ENCODE results near the gene RADIL.

RADIL gene

DNA sequence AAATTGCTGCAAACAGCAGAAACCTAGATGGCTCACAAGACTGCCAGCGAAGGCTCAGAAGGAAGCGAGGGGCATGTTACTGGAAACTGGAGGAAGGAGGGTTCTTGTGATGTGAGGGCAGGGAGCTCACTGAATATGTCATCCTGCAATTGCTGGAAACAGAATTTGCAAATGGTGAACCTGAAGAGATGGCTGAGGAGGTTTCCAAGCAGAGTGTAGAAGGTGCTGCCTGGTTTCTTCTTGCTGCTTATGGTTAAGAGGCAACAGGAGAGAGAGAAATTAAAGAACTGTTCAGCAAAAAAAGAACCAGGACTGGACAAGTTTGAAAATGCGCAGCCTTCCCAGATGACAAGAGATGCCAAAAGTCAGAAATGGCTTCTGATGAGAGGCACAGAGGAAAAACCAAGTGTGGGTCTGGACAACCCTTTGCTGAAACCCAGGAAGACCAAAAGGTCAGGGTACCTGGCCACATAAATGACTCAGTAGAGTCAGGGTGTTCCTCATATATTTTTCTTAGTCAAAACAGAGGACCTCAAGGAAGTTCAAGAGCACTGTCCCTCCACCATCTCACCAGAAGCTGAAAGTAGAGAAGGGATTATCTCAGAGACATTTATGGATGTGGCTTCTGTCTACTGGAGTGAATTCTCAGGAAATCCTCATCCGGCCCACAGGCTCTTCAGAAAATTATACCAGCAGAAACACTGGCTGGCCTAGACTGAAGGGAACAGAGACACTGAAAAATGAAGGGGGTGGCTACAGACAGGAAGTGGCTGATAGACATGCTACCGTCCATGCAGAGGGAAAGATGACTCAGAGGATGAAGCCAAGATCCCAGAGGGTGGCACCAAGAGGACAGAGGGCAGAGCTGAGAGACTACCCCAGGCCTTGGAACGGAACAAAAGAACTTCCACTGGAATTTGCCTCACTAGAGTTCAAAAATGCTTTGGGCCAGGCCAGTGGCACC lies 31.8 kb downstream of the RADIL start:
- no peak for DNase-seq (ENCODE audit: low spot score)

DNA sequence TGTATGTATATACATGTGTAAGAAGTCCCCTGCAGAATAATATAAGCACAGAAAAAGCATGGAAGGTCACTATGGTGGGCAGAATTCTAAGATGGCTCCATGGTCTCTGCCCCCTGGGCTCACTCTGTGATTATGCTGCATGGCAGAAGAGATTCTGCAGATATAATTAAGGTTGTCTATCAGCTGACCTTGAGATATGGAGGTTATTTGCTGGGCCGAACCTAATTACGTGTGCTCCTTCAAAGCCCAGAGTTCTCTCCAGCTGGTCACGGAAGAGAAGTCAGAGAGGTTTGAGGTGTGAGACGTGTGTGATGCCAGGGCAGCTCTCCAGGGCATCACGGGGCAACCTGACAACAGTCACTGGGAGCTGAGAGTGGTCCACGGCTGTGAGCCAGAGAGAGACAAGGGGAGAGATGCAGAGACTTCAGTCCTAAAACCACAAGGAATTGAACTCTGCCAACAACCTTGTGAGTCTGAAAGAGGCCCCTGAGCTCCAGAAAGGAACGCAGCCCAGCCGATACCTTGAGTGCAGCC lies 33.2 kb downstream of the RADIL start:
- DNase-seq (ENCODE audit: low spot score) = no peak

DNA sequence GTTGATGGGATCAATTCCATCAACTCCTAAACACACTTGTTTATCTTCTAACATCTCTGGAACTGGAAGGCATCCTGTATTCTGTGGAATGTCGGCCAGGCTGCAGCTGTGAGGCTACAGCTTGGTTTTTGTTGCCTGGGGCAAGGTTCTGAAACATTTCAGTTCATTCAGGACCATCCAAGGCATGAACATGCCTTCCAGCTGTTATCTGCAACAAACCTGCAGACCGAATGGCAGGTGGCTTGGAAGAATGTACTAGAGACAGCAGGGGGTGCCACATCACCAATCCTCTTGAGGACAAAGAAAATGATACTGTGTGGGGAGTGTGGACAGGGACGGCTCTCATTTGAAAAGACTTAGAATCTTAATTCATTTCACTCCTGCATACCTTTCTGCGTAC lies 34.1 kb downstream of the RADIL start:
- DNase-seq (ENCODE audit: low spot score) = no peak

DNA sequence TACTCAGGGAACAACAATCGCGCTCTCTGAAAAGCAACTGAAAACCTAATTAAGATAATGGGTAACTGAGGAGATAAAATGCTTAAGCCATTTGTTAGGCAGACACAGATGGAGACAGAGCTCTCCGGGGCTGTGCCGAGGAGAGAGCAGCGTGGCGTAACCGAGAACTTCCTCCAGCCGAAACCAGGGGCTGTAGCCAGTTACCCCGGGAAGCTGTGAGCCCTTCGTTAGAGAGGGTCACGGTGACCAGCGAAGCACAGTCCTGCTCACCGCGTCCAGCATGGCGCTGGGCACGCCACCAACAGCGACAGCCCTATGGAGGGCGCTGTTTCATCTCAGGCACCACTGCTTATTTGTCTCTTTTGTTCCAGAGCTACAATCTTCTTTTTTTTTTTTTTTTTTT lies 37.8 kb downstream of the RADIL start:
- no peak for DNase-seq (ENCODE audit: low spot score)

DNA sequence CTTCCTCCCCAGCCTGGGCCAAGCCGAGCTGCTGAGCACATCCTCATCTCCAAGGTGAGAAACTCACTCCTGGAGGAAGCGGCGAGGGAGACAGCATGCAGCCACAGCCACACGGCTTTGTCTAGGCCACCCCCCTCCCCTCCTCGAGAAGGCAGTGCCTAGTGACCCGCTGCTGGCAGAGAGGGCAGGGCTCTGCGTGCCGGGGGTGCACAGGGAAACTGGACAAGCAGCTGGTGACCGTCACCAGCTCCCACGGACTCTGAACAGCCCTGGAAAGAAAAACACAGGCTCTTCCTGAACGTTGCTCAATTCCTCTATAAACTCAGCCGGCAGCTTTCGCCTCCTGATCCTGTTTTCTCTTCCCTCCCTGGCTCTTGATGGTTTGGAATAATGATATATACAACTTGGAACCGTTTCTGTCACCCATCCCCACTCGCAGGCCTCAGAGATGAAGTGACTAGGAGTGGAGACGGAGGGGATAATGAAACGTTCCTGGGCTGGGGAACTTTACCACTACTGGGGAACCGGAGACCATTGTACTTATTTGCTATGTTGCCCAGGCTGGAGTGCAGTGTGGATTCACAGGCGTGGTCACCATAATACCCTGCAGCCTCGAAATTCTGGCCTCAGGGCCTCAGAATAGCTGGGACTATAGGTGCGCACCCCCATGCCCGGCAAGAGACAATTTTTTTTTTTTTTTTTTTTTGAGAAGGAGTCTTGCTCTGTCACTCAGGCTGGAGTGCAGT lies 41.0 kb downstream of the RADIL start:
- DNase-seq (ENCODE audit: low spot score) = no peak

DNA sequence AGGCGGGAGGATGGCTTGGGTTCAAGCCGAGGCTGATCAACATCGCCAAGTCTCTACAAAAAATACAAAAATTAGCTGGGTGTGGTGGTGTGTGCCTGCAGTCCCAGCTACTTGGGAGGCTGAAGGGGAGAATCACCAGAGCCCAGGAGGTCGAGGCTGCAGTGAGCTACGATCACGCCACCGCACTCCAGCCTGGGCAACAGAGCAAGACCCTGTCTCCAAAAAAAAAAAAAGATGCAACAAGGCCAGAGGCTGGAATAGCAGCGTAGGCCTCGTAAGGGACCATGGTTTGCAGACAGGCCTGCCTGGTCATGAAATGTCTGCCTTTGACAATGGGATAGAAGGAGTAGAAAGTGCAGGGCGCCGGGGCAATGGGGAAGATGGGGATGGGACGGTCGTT lies 41.7 kb downstream of the RADIL start:
- no peak for DNase-seq (ENCODE audit: low spot score)

DNA sequence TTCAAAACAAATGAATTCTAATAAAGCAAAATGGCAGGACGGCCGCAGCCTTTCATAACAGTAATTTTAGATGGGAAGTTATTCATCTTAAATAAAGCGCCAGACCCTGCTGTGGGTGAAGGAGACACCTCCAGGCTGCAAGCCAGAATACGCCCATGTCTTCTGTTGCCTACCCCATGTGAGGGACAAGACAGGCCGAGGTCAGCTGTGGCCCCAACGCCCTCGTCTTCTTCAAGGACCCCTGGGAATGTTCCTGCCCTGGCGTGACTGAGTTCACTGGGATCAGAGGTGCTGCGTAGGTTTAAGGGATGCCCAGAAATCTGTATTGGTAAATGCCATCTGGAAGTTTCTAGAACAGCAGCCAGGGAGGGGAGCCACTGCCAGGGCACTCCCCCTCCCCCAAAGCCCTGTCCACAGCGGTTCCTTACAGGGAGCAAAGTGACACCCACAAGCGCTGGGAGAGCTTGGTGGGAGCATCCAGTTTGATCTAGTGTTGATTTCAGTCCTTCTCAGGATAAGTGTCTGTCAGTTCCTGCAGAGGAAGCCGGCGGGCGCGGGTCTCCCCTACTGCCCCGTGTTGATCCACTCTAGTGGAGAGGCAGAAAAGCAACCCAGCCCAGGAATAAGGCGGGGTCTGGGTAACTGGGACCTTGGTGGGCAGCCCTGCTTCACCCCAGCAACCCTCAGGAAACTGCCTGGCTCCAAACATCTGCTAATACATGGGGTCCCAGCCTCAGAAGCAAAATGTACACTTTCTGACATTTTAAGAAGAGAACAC lies 42.3 kb downstream of the RADIL start:
- no peak for DNase-seq (ENCODE audit: low spot score)

DNA sequence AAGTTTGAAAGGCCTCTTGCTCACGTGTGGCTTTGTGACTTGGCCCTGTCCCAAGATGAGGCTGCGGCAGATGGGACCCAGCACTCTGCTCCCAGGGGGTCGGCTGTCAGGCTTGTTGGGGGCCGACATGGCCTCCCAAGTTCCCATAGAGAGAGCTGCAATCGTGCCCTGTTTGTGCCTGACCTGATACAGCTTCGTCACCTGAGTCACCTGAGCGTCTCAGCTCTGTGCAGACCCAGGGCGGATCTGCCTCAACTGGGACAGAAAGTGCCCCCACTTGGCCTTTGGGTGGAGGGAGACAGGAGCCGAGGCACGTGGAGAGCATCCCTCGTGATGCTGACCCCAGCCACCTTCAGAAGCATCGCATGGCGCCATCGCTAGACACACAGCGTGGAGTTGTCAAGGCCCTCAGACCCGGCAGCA lies 43.4 kb downstream of the RADIL start:
- no peak for DNase-seq (ENCODE audit: low spot score)

DNA sequence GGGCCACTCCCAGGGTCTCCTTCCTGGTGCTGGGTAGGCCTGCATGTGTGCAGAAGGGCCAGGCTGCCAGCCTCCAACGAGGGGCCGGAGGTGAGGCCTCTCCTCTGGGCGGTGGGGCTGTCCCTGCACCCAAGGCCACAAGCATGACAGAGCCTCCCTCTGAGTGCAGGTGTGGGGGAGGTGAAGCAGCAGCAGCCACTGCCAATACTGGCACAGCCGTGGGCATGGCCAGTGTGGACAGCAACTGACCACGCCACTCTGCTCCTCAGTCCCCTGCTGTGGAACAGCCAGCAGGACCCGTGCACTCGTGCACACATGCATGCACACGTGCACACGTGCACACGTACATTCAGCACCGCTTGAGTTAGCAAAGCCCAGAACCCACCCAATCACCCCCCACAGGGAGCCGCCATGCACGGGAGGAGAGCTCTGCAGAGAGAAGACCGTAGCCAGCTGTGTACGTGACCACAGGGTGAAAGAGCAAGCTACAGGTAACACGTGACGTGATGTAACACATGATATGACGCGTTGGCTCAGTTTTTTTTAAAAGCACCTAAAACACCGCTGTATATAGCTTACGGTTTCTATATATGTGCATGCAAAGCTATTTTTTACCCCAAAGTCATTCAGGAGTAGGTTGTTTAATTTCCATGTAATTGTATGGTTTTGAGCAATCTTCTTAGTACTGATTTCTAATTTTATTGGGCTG lies 44.7 kb downstream of the RADIL start:
- DNase-seq (ENCODE audit: low spot score) = no peak

DNA sequence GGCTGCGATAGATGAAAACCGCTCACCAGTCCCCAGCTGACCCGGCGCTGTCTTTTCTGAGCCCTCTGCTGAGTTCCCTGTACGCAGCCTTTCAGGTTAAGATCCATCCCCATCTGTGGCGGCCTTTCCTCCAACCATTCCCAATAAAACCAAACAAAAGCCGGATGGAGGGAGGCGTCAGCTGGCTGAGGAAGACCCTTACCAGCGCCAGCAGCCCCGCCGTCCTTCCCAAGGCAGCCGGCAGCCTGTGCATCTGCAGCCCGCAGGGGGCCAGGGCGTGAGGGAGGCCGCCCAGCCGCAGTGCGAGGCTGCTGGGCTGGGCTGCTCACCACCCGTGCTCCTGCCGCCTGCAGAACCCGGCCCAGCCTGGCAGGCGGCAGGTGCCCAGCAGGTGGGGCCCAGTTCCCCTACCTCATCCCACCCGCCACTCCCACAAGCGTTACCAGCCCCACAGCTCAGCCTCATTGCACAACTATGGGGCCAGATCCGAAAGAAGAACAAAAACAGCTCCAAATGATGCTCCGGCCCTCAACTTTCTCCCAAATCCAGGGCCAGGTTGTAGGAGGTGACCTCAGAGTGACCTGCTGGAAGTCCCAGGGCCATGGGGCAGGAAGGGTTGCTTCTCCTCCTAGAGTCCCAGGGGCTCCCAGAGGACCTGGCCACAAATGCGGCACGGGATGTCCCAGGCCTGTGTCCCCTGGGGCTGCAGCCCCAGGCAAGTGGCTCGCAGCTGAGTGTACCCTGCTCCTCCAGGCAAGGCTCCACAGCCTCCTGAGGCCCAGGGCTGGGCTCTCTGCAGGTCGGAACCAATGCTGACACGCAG lies 45.5 kb downstream of the RADIL start:
- no peak for DNase-seq (ENCODE audit: low spot score)

DNA sequence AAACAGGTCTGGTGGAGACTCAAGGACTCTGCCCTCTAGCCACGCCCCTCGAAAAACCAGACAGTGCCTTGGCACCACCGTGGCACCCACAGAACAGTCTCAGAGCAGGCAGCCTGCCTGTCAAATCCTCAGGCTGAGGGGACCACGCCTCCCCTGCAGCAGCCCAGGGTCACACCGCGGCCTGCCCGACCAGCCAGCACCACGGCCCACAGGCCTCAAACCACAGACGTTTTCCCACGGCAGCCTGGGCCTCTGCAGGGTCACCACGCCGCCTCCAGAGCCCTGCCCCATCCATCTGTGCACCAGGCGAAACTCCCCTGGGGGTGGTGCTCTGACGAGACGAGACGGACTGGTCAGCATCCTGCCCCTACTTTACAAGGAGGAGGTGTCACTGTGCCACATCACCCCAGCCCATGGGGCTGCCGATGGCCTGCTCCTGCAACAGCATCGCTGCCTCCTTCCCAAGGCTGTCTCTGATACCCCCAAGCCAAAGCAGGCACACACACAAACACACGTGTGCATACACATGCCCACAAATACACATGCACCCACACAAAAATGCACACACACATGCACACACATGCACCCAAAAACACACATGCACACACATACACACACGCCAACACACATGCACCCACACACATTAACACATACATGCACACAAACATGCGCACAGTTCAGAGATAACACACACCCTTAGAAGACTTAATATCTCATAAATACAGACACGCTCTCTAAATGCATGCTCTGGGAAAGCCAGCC lies 46.3 kb downstream of the RADIL start:
- DNase-seq (ENCODE audit: low spot score) = no peak

DNA sequence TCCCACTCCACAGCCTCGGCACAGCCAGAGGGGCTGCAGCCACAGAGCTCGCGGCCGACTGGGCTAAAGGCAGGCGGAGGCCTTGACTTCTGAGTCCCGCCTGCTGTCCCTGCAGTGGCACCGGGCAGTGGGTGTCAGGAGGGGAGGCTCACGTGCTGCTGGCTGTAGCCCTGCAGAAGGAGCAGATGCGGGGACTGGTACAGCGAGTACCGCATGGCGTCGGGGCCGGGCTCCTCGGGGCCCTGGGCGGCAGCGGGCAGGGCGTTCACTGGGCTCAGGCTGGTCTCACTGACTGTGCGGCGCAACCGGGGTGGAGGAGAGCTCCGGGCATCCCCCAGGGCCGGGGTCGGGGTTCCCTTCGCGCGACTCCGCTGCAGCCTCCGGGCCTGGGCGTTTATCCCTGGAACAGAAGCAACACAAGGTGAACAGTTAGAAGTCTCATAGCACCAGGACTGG lies 47.3 kb downstream of the RADIL start:
- no peak for DNase-seq (ENCODE audit: low spot score)

DNA sequence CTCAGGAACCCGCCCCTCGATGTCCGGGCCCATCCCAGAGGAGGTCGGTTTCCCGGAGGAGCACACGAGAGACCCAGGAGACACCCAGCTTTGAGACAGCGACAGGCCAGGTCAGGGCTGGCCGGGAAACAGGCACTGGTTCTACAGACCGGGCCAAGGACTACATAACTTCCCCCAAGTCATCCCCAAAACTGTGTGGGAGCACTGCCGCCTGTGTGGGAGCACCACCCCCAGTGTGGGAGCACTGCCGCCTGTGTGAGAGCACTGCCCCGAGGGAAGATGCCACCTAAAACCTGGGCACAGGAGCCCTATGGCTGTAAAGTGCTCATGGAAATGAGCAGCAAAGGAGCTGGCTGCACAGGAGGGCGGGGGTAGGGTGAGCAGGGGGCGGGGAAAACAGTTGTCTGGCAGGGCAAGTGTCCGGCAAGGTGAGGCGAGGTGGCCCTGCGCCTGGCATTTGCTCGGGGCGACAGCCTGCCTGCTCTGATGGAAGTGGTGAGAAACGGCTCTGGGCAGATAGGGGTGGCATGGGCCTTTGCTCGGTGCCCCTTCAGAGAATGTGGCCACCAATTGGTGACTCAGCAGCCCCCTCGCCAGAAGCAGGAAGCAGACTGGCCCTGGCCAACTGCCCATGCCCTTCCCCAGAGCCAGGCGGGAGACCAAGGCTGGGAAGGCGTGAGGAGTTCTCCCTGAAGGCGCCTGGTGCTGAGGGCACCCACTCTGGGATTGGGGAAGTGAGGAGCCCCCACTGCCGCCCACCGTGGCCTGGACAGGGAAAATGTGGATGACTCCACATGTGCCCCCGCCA lies 47.9 kb downstream of the RADIL start:
- DNase-seq (ENCODE audit: low spot score) = no peak

DNA sequence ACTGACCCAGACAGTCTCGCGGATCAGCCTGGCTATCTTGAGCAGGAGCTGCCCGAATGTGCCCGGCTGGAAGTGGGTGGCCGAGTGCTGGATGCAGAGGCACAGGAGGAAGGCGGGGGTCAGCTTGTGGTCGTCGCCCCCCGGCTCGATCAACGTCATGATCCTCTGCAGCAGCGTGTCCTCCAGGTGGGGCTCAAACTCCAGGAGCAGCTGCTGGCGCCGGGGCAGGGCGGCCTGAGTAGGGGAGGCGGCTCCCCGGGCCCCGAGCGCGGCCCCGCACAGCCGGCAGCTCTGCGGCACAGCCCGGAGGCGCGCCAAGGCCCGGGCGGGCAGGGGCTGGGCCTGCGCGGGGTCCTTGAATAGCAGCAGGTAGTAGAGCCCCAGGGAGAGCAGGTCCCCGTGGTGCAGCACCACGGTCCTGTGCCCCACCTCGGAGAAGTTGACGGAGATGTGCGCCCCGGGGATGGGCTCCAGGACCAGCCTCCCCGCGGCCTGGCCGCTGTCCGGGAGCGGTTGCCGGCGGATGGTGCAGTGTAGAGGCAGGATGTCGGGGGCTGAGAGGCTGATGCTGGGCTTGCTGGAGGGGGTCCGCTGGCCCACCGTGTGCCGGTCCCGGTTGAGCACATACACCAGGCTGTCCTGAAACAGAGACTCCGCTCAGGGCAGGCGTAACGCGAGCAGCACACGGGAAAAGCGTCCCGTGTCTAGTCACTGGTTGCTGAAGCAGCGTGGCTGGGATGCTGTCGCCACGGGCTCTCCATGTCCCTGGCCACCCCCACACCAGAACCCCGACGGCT lies 48.7 kb downstream of the RADIL start:
- no peak for DNase-seq (ENCODE audit: low spot score)

DNA sequence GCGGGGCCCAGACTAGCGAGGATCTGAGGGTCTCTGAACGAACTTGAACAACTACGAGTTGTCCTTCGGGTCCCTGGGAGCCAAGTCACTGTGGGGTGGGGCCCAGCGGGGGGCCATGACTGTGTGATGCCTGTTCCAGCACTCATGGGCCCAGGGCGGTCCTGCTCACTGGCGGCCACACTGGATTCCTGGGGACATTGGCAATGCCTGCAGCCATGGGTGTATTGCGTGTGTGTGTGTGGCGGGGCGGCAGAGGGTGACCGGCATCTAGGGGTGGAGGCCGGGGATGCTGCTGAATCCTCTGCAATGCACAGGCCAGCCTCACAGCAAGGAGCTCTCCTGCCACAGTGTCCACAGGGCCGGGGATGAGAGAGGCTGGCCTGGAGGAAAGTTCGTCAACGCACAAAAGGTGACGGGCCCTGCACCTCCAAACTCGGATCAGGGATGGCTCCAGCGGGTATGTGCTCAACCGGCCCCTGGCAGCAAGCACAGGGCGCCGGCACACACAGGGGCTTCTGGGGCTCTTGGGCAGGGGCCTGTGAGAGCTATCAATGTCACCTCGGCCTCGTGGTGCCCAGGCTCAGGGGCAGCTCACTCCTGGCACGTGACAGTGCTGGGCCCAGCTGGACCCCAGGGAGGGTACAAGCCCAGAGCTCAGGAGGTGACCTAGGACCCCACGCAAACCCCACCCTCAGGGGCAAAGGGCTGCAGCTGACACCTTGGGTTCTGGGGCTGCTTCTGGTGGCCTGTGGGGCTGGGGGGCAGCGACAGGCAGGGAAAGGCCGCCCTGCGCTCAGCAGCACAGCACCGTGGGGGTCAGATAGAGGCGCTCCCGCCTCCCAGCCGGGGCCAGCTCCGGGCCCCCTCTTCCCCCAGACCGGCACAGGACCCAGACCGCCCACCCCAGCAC lies 49.6 kb downstream of the RADIL start:
- no peak for DNase-seq (ENCODE audit: low spot score)

DNA sequence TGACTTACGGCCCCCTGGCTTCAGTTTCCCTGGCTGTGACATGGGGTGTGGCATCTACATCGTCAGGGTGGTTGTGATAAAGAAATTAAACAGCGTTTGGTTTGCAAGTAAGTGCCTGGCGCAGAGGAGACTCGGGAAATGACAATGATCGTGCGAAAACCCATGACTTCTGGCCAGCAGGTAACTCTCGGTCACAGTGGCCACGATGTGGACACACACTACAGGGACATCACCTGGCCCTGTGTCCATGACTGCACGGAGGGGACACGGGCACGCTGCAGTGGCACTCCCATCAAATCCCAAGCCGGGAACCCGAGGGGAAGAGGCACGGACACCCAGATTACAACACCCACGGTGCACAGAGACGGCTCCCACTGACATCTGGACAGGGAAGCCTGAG lies 50.3 kb downstream of the RADIL start:
- no peak for DNase-seq (ENCODE audit: low spot score)

DNA sequence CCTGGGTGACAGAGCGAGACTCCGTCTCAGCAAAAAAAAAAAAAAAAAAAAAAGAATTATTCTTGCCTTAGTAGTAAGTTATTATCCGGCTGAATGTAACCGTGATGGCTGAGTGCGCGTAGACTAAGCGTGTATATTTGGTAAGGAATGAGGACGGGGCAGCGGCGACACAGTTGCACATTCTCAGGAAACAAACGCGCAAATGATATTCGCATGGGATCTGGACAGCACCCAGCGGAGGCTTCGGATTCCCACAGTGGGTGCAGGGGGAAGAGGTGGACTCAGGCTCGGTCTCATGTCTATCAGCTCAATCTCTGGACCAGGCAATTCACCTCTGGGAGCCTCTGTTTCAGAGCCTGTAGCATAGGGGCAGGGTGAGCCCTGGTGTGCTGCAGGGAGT lies 50.8 kb downstream of the RADIL start:
- DNase-seq (ENCODE audit: low spot score) = no peak

Measured in HuH-7.5 (cell line).